CMK (cell line): ENCODE results near the gene METTL21C.

ENCODE experiments used
- DNase-seq: peaks from one replicate; pipeline ENCODE4 v3.0.0-alpha.2; 2010; ENCODE audit warnings: low read depth

The METTL21C gene

GRCh38 chr13:102694937-102695336 lies at the start of gene METTL21C:
METTL21C (minus strand) TSS chr13:102695044; CDS start chr13:102694498, 546 bp downstream.
- DNase-seq: no peak

- no peak for DNase-seq
These were observed 47.7 kb upstream of the METTL21C start for GRCh38 chr13:102742506-102742905.

- DNase-seq: no peak
These were observed 47.3 kb upstream of the METTL21C start for GRCh38 chr13:102742101-102742500.

GRCh38 chr13:102729560-102730270 lies 34.9 kb upstream of the METTL21C start:
- DNase-seq: no peak

- DNase-seq: no peak
These were observed 31.6 kb upstream of the METTL21C start for GRCh38 chr13:102726430-102726829.

- no peak for DNase-seq
These were observed 30.1 kb upstream of the METTL21C start for GRCh38 chr13:102724923-102725322.

- no peak for DNase-seq
These were observed 27.0 kb upstream of the METTL21C start for GRCh38 chr13:102721800-102722231.

GRCh38 chr13:102718746-102719145 lies 23.9 kb upstream of the METTL21C start:
- no peak for DNase-seq

- no peak for DNase-seq
These were observed 20.6 kb upstream of the METTL21C start for GRCh38 chr13:102715447-102715846.

GRCh38 chr13:102710261-102710679 lies 15.4 kb upstream of the METTL21C start:
- DNase-seq: no peak

- DNase-seq: no peak
These were observed 14.7 kb upstream of the METTL21C start for GRCh38 chr13:102709536-102709935.

- no peak for DNase-seq
These were observed 14.1 kb upstream of the METTL21C start for GRCh38 chr13:102708991-102709390.

GRCh38 chr13:102708211-102708610 lies 13.4 kb upstream of the METTL21C start:
- no peak for DNase-seq

- DNase-seq: no peak
These were observed 12.6 kb upstream of the METTL21C start for GRCh38 chr13:102707467-102707866.

GRCh38 chr13:102704238-102705058 lies 9.6 kb upstream of the METTL21C start:
- no peak for DNase-seq

GRCh38 chr13:102703726-102704035 lies 8.8 kb upstream of the METTL21C start:
- no peak for DNase-seq

GRCh38 chr13:102702965-102703725 lies 8.3 kb upstream of the METTL21C start:
- DNase-seq: no peak

- no peak for DNase-seq
These were observed 6.5 kb upstream of the METTL21C start for GRCh38 chr13:102701331-102701730.

- DNase-seq: no peak
These were observed 5.5 kb upstream of the METTL21C start for GRCh38 chr13:102700088-102701031.

GRCh38 chr13:102699504-102699903 lies 4.7 kb upstream of the METTL21C start:
- DNase-seq: no peak

GRCh38 chr13:102698649-102698980 lies 3.8 kb upstream of the METTL21C start:
- DNase-seq: no peak
